ENCODE measurements around the gene TBC1D9.
A peak's percentile ranks its signal among the peaks of the same experiment; 100 is the strongest.

TBC1D9 gene

GRCh38 chr4:140720387-140721304, 35.5 kb downstream of the TBC1D9 start:
- Histone ChIP-seq H3K4me2 (ENCODE audit: low read length) (no peak overlapping the region), H3K4me1 (peaks cover 11% of the 10 kb centered on the region), H3K27ac (no peak overlapping the region), H3K9ac (no peak overlapping the region), H2AFZ (peak overlapping the region; percentile 62), H3K4me3 (ENCODE audit: low read depth, low read length) (no peak overlapping the region), H3K79me2 (no peaks in the 10 kb centered on the region), H3K27me3 (ENCODE audit: control insufficient read depth, insufficient read depth, low read length) (no peaks in the 10 kb centered on the region), H3K36me3 (ENCODE audit: control insufficient read depth, insufficient read depth, low read length) (no peaks in the 10 kb centered on the region), H3K9me3 (ENCODE audit: control insufficient read depth, low read length) (no peaks in the 10 kb centered on the region)
- TF ChIP-seq CTCF (IDR thresholded peaks at IDR 0.05), result no peak

GRCh38 chr4:140719686-140720085, 36.5 kb downstream of the TBC1D9 start:
- Histone ChIP-seq H3K9me3 (ENCODE audit: control insufficient read depth, low read length) (no peaks in the 10 kb centered on the region), H3K9ac (no peak overlapping the region), H3K36me3 (ENCODE audit: control insufficient read depth, insufficient read depth, low read length) (no peaks in the 10 kb centered on the region), H2AFZ (no peak overlapping the region), H3K27ac (no peak overlapping the region), H3K4me3 (ENCODE audit: low read depth, low read length) (no peak overlapping the region), H3K4me2 (ENCODE audit: low read length) (no peak overlapping the region), H3K27me3 (ENCODE audit: control insufficient read depth, insufficient read depth, low read length) (no peaks in the 10 kb centered on the region), H3K79me2 (no peaks in the 10 kb centered on the region), H3K4me1 (peaks cover 11% of the 10 kb centered on the region)
- no peak for TF ChIP-seq CTCF (IDR thresholded peaks at IDR 0.05)

GRCh38 chr4:140719022-140719421, 37.2 kb downstream of the TBC1D9 start:
- no peak for TF ChIP-seq CTCF (IDR thresholded peaks at IDR 0.05)
- Histone ChIP-seq H3K27ac (no peak overlapping the region), H2AFZ (no peak overlapping the region), H3K4me2 (ENCODE audit: low read length) (no peak overlapping the region), H3K79me2 (no peaks in the 10 kb centered on the region), H3K4me1 (peaks cover 11% of the 10 kb centered on the region), H3K9ac (no peak overlapping the region), H3K36me3 (ENCODE audit: control insufficient read depth, insufficient read depth, low read length) (no peaks in the 10 kb centered on the region), H3K9me3 (ENCODE audit: control insufficient read depth, low read length) (no peaks in the 10 kb centered on the region), H3K4me3 (ENCODE audit: low read depth, low read length) (no peak overlapping the region), H3K27me3 (ENCODE audit: control insufficient read depth, insufficient read depth, low read length) (no peaks in the 10 kb centered on the region)

GRCh38 chr4:140718241-140718952, 37.8 kb downstream of the TBC1D9 start:
- Histone ChIP-seq H3K9ac (no peak overlapping the region), H3K79me2 (no peaks in the 10 kb centered on the region), H3K27ac (no peak overlapping the region), H3K4me1 (peaks cover 11% of the 10 kb centered on the region), H3K27me3 (ENCODE audit: control insufficient read depth, insufficient read depth, low read length) (no peaks in the 10 kb centered on the region), H3K36me3 (ENCODE audit: control insufficient read depth, insufficient read depth, low read length) (no peaks in the 10 kb centered on the region), H3K9me3 (ENCODE audit: control insufficient read depth, low read length) (no peaks in the 10 kb centered on the region), H3K4me3 (ENCODE audit: low read depth, low read length) (no peak overlapping the region), H2AFZ (no peak overlapping the region), H3K4me2 (ENCODE audit: low read length) (no peak overlapping the region)
- TF ChIP-seq CTCF (IDR thresholded peaks at IDR 0.05), result no peak

Measured in parathyroid adenoma (tissue), 2 donors.